NT2/D1 (cell line): Measurements from ENCODE around the gene CDKN3.
"Not testable (repeated sequence)": the region's sequence is repeated elsewhere in the genome, so short reads cannot be mapped to it uniquely, and the experiment has no call there.

Source experiments
- SUZ12 ChIP-seq: IDR thresholded peaks from 2 replicates; pipeline ENCODE4 v1.6.1; 2011; ENCODE audit not compliant: insufficient read length, insufficient read depth; ENCODE audit errors: extremely low read depth
- YY1 ChIP-seq: IDR thresholded peaks from 2 replicates; pipeline ENCODE4 v1.6.1; 2011; ENCODE audit not compliant: insufficient read length, insufficient read depth
- ZNF274 ChIP-seq: IDR thresholded peaks from 2 replicates; pipeline ENCODE4 v1.6.1; 2011; ENCODE audit warnings: mild to moderate bottlenecking, low read depth, low read length

GRCh38 chr14:54453990-54454389, 57.2 kb downstream of the CDKN3 start:
- TF ChIP-seq ZNF274, SUZ12, YY1: not testable (repeated sequence)
